IMR-90 (cell line): ENCODE data around the gene CPED1. TPM values are rescaled to one million over a fixed set of nuclear protein-coding genes. Genes with fewer than 3 reads are reported as not detected.

ENCODE experiments used
- ATAC-seq: fragments of 200-7000 bp; cut with Tn5 transposase; 2 replicates; pipeline ENCODE4 v1.9.1; 2020; ENCODE audit warnings: low read depth, mild to moderate bottlenecking, moderate library complexity
- BruUV-seq: library from RNA; stranded (reverse); fragments of 400-500 nt; replicated peaks from 2 replicates; lab custom pipeline; 2021; lab: Mats Ljungman, UMichigan
- CTCF ChIA-PET: fragments of 300-600 bp; formaldehyde crosslinking; extraction: SDS; loops from one replicate; lab custom pipeline; 2021; ENCODE audit warnings: antibody characterized with exemption; lab: Yijun Ruan, JAX
- POLR2A ChIA-PET: fragments of 300-600 bp; sonication (Branson Sonifier 250); formaldehyde crosslinking; loops from one replicate; lab custom pipeline; 2022; ENCODE audit warnings: antibody characterized with exemption; ENCODE audit not compliant: unreplicated experiment; lab: Charles Lee
- DNase-seq: peaks from one replicate; pipeline ENCODE4 v3.0.0; 2013
- H2AFZ ChIP-seq: replicated peaks from 2 replicates; pipeline ENCODE3; 2013; ENCODE audit warnings: low read length, mild to moderate bottlenecking; ENCODE audit not compliant: poor library complexity
- H2AK5ac ChIP-seq: 2 replicates; pipeline ENCODE4 v1.6.1; 2013; ENCODE audit warnings: low read depth, low read length, inconsistent platforms
- H2AK9ac ChIP-seq: replicated peaks from 2 replicates; pipeline ENCODE3; 2013; ENCODE audit warnings: mild to moderate bottlenecking, low read depth, low read length, moderate library complexity; ENCODE audit not compliant: poor library complexity
- H2BK120ac ChIP-seq: 2 replicates; pipeline ENCODE4 v1.6.1; 2013; ENCODE audit warnings: low read depth, low read length, inconsistent platforms
- H2BK15ac ChIP-seq: 3 replicates; pipeline ENCODE4 v1.6.1; 2013; ENCODE audit warnings: low read depth, low read length, inconsistent platforms
- H2BK20ac ChIP-seq: 2 replicates; pipeline ENCODE4 v1.6.1; 2013; ENCODE audit warnings: low read depth, mild to moderate bottlenecking, inconsistent platforms, low read length, moderate library complexity
- H2BK5ac ChIP-seq: 2 replicates; pipeline ENCODE4 v1.6.1; 2013; ENCODE audit warnings: mild to moderate bottlenecking, low read depth, low read length, inconsistent platforms; ENCODE audit not compliant: poor library complexity, severe bottlenecking
- H3K14ac ChIP-seq: replicated peaks from 2 replicates; pipeline ENCODE4 v1.6.1; 2013; ENCODE audit warnings: low read depth, low read length, inconsistent platforms
- H3K18ac ChIP-seq: 2 replicates; pipeline ENCODE4 v1.6.1; 2013; ENCODE audit warnings: low read depth, low read length, control low read depth
- H3K23ac ChIP-seq: 2 replicates; pipeline ENCODE4 v1.6.1; 2013; ENCODE audit warnings: low read depth, low read length, inconsistent platforms
- H3K27ac ChIP-seq: 2 replicates; pipeline ENCODE4 v1.5.1; 2013; ENCODE audit warnings: mild to moderate bottlenecking, control low read depth, low read length; ENCODE audit not compliant: insufficient read depth
- H3K27me3 ChIP-seq: 2 replicates; pipeline ENCODE4 v1.6.1; 2013; ENCODE audit warnings: low read length; ENCODE audit not compliant: control insufficient read depth, insufficient read depth
- H3K36me3 ChIP-seq: 2 replicates; pipeline ENCODE4 v1.6.1; 2013; ENCODE audit warnings: low read length, mixed read lengths; ENCODE audit not compliant: control insufficient read depth, insufficient read depth
- H3K4ac ChIP-seq: 2 replicates; pipeline ENCODE4 v1.6.1; 2013; ENCODE audit warnings: low read depth, low read length, inconsistent platforms
- H3K4me1 ChIP-seq: 2 replicates; pipeline ENCODE4 v1.6.1; 2013; ENCODE audit warnings: low read length, mixed read lengths; ENCODE audit not compliant: control insufficient read depth, insufficient read depth
- H3K4me2 ChIP-seq: 2 replicates; pipeline ENCODE4 v1.6.1; 2013; ENCODE audit warnings: low read depth, mild to moderate bottlenecking, control low read depth, low read length, moderate library complexity
- H3K4me3 ChIP-seq: 2 replicates; pipeline ENCODE4 v1.5.1; 2013; ENCODE audit warnings: low read depth, mild to moderate bottlenecking, control low read depth, low read length, moderate library complexity; ENCODE audit not compliant: insufficient read depth
- H3K56ac ChIP-seq: 2 replicates; pipeline ENCODE4 v1.6.1; 2013; ENCODE audit warnings: low read length, inconsistent platforms; ENCODE audit not compliant: insufficient read depth; ENCODE audit errors: extremely low read depth
- H3K79me1 ChIP-seq, 2 experiments: 2 replicates each; pipeline ENCODE4 v1.6.1; 2013; ENCODE audit warnings: low read length in 2 of 2, inconsistent platforms in 1 of 2, low read depth in 1 of 2
- H3K9ac ChIP-seq: 2 replicates; pipeline ENCODE4 v1.6.1; 2013; ENCODE audit warnings: low read depth, low read length, control low read depth
- H3K9me1 ChIP-seq: 2 replicates; pipeline ENCODE4 v1.6.1; 2013; ENCODE audit warnings: low read length, inconsistent platforms; ENCODE audit not compliant: insufficient read depth
- H3K9me3 ChIP-seq: 2 replicates; pipeline ENCODE4 v1.6.1; 2013; ENCODE audit warnings: low read length; ENCODE audit not compliant: control insufficient read depth, insufficient read depth
- H4K20me1 ChIP-seq: 2 replicates; pipeline ENCODE4 v1.6.1; 2013; ENCODE audit warnings: low read length, inconsistent platforms; ENCODE audit not compliant: insufficient read depth
- H4K5ac ChIP-seq: 2 replicates; pipeline ENCODE4 v1.6.1; 2013; ENCODE audit warnings: mild to moderate bottlenecking, low read depth, low read length, control low read depth
- H4K8ac ChIP-seq, 2 experiments: 2 replicates each; pipeline ENCODE4 v1.6.1; 2013; ENCODE audit warnings: low read depth in 2 of 2, low read length in 2 of 2, control low read depth in 1 of 2, inconsistent platforms in 1 of 2
- H4K91ac ChIP-seq: 2 replicates; pipeline ENCODE4 v1.6.1; 2013; ENCODE audit warnings: low read depth, low read length, inconsistent platforms; ENCODE audit not compliant: insufficient read depth
- ELK1 ChIP-seq: fragments of 150-350 bp; IDR thresholded peaks from 2 replicates; pipeline ENCODE4 v1.6.1; 2016; ENCODE audit warnings: low read depth, mild to moderate bottlenecking, low read length, moderate library complexity, borderline replicate concordance
- FOS ChIP-seq: fragments of 150-350 bp; IDR thresholded peaks from 2 replicates; pipeline ENCODE4 v1.6.1; 2016; ENCODE audit warnings: low read depth, low read length
- MAFK ChIP-seq: IDR thresholded peaks from 2 replicates; pipeline ENCODE4 v1.6.1; 2012; ENCODE audit warnings: low read depth, low read length, improper control_type of control experiment
- MXI1 ChIP-seq: IDR thresholded peaks from 2 replicates; pipeline ENCODE4 v1.6.1; 2012; ENCODE audit warnings: low read depth, mild to moderate bottlenecking, low read length, moderate library complexity, borderline replicate concordance
- RAD21 ChIP-seq: IDR thresholded peaks from 2 replicates; pipeline ENCODE4 v1.6.1; 2012; ENCODE audit warnings: low read length, improper control_type of control experiment
- SMC3 ChIP-seq: fragments of 150-350 bp; IDR thresholded peaks from 2 replicates; pipeline ENCODE4 v1.6.1; 2016; ENCODE audit warnings: low read depth, mild to moderate bottlenecking, antibody characterized with exemption, low read length, moderate library complexity
- USF2 ChIP-seq: fragments of 150-350 bp; IDR thresholded peaks from 2 replicates; pipeline ENCODE4 v1.6.1; 2017; ENCODE audit warnings: mild to moderate bottlenecking, antibody characterized with exemption, low read length, low read depth
- WGBS, 2 experiments: methylation state at CpG; one replicate each; pipeline versions ENCODE4 v1.1.5 to v1.1.7; 2013; ENCODE audit warnings: missing lambda C conversion rate in 2 of 2; ENCODE audit not compliant: insufficient read length in 1 of 2; ENCODE audit errors: extremely low coverage in 2 of 2; 5-methylcytosine and 5-hydroxymethylcytosine counted together
- dilution Hi-C: fragments of 300-500 bp; cut with HindIII; formaldehyde crosslinking; loops from one replicate; pipeline ENCODE4 v1.14.3; 2018; ENCODE audit warnings: low sequenced_read_pairs; ENCODE audit not compliant: unreplicated experiment
- in situ Hi-C: fragments of 300-500 bp; cut with MboI; formaldehyde crosslinking; loops from 3 replicates; pipeline ENCODE4 v1.14.3; 2019; ENCODE audit warnings: low sequenced_read_pairs, inconsistent platforms, mixed read lengths
- intact Hi-C: fragments of 100-400 bp; cut with micrococcal nuclease; formaldehyde crosslinking; loops from 2 replicates; pipeline ENCODE4 v1.10.0; 2022
- polyA plus RNA-seq, 3 experiments: library from polyadenylated mRNA; depleted of rRNA; stranded (reverse); fragments of >200 nt; gene quantifications; 2 replicates each; pipeline ENCODE4 v1.2.3, GENCODE V29; 2012; ENCODE audit warnings: low replicate concordance in 1 of 3
- total RNA-seq: library from RNA; depleted of rRNA; stranded (reverse); fragments of >200 nt; gene quantifications from 2 replicates; pipeline ENCODE4 v1.2.3, GENCODE V29; 2012

The CPED1 gene
- total and polyA plus RNA-seq, 2 of the 4 experiments (the other 2 are of a cell fraction): 31.2 to 96.8 TPM

DNA sequence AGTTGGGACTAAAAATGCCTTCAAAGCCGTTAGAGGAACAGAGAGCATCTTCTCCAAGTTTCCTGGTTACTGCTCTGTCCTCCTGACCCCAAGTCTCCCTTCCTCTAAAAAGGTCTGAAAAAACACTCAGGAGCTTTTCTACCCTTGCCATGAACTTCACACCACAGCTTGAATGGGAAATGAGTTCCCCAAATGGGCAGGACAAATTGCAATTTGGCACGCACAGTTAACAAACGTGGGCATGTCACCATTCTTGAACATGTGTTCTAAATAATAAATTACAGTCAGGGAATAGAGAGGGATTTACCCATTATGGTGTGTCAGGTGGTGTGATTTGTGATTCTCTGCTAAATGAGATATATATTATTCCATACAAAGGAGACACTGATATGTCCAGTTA is 249.1 kb downstream of the CPED1 start:
- H2AK5ac ChIP-seq: no peak overlapping the region
- H3K27ac ChIP-seq: no peak overlapping the region
- H3K23ac ChIP-seq: no peak overlapping the region
- no peak overlapping the region for H3K4me3 ChIP-seq
- H3K18ac ChIP-seq: no peak overlapping the region
- H3K4me1 ChIP-seq: no peaks in the 10 kb centered on the region; the same call in 1 of the 2 replicates
- H3K4me2 ChIP-seq: no peak overlapping the region
- H3K14ac ChIP-seq: no peak overlapping the region
- no peak overlapping the region for H3K9ac ChIP-seq
- no TSS peak for BruUV-seq
- in situ Hi-C loops: no loop called here
- no peak overlapping the region for H2AFZ ChIP-seq
- H3K36me3 ChIP-seq: peaks cover 3% of the 10 kb centered on the region; the same call in 1 of the 2 replicates
- intact Hi-C loops: no loop called here
- no peak overlapping the region for H2BK15ac ChIP-seq
- no peak overlapping the region for H2BK20ac ChIP-seq
- H3K56ac ChIP-seq: no peak overlapping the region
- no peak overlapping the region for H2BK120ac ChIP-seq
- ChIA-PET CTCF (no interaction called here), POLR2A (no interaction called here)
- no peak overlapping the region for H3K4ac ChIP-seq
- no CpG with 5 or more reads among the region's 3 CpGs for WGBS, 2 experiments
- no peaks in the 10 kb centered on the region; a peak in 2 of 4 replicates for H3K79me1 ChIP-seq
- TF ChIP-seq ELK1 (no peak), USF2 (no peak), RAD21 (no peak), SMC3 (no peak), FOS (no peak), MAFK (no peak), MXI1 (no peak)
- no peak overlapping the region for H2AK9ac ChIP-seq
- ATAC-seq (no peak), DNase-seq (no peak)
- no peaks in the 10 kb centered on the region for H3K9me3 ChIP-seq
- dilution Hi-C loops: no loop called here
- no peak overlapping the region for H2BK5ac ChIP-seq
- H3K9me1 ChIP-seq: no peaks in the 10 kb centered on the region; the same call in none of the 2 replicates
- H3K27me3 ChIP-seq: no peaks in the 10 kb centered on the region
- no peak overlapping the region for H4K8ac ChIP-seq
- no peaks in the 10 kb centered on the region for H4K20me1 ChIP-seq
- H4K91ac ChIP-seq: no peak overlapping the region
- no peak overlapping the region for H4K5ac ChIP-seq
